HG02884 (cell line): ENCODE measurements around the gene SLC15A2.
"Not testable (repeated sequence)": the region's sequence is repeated elsewhere in the genome, so short reads cannot be mapped to it uniquely, and the experiment has no call there.

Experiments
- ATAC-seq: cut with Tn5 transposase; IDR thresholded peaks from one replicate; pipeline ENCODE4 v1.9.1; 2021; ENCODE audit warnings: mild to moderate bottlenecking, moderate library complexity; ENCODE audit not compliant: unreplicated experiment

Gene SLC15A2

GRCh38 chr3:121894301-121894990 is at the start of gene SLC15A2:
Gene SLC15A2 (plus strand): TSS chr3:121894401. CDS start chr3:121894477, 76 bp downstream.
- no peak for ATAC-seq

GRCh38 chr3:121844892-121845291 is 49.3 kb upstream of the SLC15A2 start:
- no peak for ATAC-seq

DNA sequence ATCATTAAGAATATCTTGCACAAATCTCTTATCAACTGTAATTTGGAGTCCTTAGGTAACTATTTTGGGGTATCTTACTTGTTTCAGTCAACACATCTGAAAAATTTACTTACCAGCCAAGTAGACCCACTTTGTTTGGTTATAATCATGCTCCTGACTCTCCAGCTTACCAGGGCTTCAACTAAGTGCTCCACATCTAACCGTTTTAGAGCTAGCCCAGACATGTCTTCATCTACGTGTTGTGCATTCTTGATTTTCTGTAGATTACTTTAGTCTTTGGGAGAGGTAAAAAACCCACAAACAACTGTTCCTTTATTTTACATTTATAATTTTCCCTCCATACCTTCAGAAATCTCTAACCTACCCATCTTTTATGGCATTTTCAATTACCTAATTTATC is 41.9 kb upstream of the SLC15A2 start:
- no peak for ATAC-seq

DNA sequence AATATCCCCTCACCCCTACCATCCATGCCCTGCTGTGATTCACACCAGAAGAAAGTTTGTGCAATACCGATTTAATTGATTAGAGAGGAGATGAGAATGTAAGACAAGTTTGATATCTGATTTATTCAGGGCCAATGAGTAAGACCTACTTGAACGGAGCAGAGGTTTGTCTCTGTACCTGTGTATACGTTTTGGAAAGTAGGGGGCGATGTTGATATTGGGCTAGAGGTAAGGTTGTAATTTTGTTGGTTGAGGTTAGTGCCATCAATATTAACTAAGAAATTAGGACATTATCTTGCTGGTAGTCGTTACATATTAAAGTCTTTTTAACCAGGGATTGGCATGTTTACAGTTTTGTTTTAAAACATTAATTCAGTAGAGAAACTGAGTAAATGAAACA is 38.6 kb upstream of the SLC15A2 start:
- no peak for ATAC-seq

DNA sequence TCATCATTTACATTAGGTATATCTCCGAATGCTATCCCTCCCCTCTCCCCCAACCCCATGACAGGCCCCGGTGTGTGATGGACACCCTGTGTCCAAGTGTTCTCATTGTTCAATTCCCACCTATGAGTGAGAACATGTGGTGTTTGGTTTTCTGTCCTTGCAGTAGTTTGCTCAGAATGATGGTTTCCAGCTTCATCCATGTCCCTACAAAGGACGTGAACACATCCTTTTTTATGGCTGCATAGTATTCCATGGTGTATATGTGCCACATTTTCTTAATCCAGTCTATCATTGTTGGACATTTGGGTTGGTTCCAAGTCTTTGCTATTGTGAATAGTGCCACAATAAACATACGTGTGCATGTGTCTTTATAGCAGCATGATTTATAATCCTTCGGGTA is 36.4 kb upstream of the SLC15A2 start:
- not testable (repeated sequence) for ATAC-seq

GRCh38 chr3:121863247-121863646 is 31.0 kb upstream of the SLC15A2 start:
- not testable (repeated sequence) for ATAC-seq

GRCh38 chr3:121863801-121864200 is 30.4 kb upstream of the SLC15A2 start:
- ATAC-seq: no peak

DNA sequence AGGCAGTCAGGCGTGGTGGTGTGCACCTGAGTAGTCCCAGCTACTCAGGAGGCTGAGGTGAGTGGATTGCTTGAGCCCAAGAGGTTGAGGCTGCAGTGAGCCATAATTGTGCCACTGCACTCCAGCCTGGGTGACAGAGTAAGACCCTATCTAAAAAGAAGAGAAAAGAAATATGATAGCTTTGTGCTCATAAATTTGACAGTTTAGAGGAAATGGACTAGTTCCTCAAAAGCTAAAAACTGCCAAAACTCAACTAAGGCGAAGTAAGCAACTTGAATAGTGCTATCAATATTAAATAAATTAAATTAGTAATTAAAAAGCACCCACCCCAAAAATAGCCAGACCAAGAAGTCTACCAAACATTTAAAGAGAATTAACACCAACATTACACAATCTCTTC is 24.5 kb upstream of the SLC15A2 start:
- ATAC-seq: no peak

GRCh38 chr3:121870717-121871116 is 23.5 kb upstream of the SLC15A2 start:
- ATAC-seq: no peak

DNA sequence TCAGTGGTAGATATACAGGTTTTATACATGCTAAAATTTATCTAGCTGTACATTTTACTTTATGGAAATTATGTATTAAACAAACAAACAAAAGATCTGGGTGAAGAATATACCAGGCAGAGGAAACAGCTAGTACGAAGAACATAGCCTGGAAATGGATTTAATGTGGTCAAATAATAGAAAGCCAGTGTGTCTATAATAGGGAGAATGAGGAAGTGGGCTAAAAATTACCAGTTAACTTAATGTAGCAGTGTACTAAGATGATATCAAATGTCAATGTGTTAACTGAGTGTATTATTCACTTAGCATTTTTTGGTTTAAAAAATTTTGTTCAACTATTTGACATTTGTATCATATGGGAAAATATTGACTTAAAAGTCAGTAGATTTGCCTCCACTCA is 22.8 kb upstream of the SLC15A2 start:
- no peak for ATAC-seq

DNA sequence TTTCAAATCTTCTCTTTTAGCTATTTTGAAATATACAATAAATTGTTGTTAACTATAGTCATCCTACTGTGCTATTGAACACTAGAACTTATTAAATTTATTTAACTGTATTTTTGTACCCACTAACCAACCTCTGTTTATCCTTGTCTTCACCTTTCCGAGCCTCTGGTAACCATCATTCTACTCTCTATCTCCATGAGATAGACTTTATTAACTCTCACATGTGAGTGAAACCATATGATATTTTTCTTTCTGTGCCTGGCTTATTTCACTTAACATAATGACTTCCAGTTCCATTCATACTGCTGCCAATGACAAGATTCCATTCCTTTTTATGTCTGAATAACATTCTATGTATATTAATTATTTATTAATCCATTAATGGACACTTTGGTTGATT is 15.8 kb upstream of the SLC15A2 start:
- ATAC-seq: no peak

DNA sequence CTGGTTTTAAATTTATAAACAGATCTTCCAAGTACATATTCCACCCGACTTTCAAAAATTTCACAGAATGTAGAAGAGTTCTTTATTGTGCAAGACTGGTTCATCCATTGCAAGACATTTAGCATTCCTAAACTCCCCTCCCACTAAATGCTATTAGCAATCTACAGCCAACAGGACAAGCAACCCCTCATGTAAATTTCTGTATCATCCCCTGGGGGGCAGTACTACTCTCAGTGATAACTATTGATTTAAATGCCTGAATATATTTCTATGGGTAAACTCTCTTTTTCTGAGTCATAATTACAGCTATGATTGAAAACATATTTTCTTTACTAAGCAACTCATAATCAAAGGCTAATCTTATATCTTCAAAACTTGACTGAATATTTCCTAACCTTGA is 10.7 kb upstream of the SLC15A2 start:
- no peak for ATAC-seq

DNA sequence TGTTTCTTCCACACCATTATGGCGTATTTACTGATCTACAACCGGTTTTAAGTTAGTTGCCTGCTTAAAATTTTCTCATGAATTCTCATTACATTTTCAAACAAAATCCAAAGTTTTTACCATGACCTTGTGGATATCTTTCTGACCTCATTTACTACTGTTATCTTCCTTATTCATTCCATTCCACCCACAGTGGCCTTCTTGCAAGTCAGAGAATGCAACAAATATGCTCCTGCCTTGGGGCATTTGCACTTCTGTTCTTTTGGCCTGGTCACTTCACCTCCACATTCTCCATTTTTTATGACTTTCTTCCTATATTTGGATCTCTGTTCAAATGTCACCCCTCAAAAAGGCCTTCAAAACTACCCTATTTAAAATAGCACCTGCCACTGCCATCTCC is 8.8 kb upstream of the SLC15A2 start:
- no peak for ATAC-seq

GRCh38 chr3:121895121-121895520 is 920 bp downstream of the SLC15A2 start:
- ATAC-seq: no peak

- no peak for ATAC-seq
These were observed 1.5 kb downstream of the SLC15A2 start for GRCh38 chr3:121895736-121896135.

DNA sequence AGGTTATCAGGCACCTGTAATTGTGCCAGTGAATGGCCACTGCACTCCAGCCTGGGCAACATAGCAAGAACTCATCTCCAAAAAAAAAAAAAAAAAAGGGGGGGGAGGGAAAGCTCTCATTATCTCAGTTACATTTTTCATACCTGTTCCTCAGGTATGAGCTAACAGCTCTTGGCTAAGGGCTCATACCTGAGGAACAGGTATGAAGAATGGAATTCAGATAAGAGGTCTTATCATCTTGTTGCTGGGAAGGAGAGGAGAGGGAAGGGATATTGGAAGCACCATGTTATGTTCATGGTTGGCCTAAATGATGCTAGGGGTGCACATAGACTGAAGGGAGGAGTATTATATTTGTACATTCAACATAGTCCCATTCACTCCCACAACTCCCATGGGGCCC is 2.6 kb downstream of the SLC15A2 start:
- no peak for ATAC-seq

DNA sequence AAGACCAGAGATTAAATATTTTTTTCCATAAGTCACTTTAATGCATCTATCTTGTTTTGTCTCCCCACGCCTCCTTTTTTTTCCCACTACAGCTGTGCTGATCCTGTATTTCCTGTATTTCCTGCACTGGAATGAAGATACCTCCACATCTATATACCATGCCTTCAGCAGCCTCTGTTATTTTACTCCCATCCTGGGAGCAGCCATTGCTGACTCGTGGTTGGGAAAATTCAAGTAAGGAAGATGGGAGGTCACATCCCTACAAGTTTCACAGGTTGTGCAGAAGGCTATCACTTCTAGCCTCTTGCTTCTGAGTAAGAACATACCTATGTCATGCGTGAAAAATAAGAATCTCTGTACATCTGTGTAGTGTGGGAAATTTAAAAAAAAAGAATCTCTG is 3.1 kb downstream of the SLC15A2 start:
- ATAC-seq: no peak

GRCh38 chr3:121913305-121913990 is 19.2 kb downstream of the SLC15A2 start:
- no peak for ATAC-seq

GRCh38 chr3:121914081-121914998 is 20.1 kb downstream of the SLC15A2 start:
- ATAC-seq: no peak

DNA sequence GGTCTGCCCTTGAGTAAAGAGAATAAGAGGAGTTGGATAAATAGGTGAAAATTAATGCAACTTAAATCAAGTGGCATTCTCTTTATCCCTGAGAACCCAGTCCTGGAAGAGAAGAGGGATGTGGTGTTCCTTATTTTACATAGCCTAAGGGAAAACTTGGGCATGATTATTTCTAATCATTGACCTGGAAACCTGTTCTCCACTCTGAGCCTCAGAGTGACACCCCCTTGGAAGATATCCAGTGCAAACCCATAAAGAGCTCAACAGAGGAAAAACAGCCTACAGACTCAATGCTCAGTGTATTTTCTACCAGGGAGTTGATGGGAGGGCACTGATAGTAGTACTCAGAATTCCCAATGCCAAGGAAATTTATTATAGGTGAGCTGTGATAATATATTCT is 22.0 kb downstream of the SLC15A2 start:
- ATAC-seq: no peak

GRCh38 chr3:121918779-121919483 is 24.7 kb downstream of the SLC15A2 start:
- ATAC-seq: no peak
